ENCODE measurements around the gene TLE4.

Gene TLE4

DNA sequence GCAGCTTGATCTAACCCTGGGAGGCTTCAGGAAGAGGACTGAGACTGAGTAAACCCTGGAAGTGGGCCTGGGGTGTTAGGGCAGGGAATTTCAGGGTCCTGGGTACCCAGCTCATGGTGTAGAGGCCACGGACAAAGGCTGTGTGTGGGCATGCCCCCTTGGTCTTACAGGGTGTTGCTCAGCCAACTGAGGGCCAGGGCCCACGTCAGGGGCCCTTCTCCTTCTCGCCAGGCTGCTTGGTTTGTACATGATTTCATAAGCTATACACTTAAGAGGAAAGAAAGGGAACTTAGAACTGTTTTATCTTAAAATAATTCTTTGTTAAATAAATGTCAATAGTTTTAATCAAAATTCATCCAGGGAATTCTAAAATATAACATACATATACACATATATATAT is 95.4 kb downstream of the TLE4 start:
- no peak for FAIRE-seq

- no peak for FAIRE-seq
Observed at GRCh38 chr9:79667817-79668436, 96.2 kb downstream of the TLE4 start.

DNA sequence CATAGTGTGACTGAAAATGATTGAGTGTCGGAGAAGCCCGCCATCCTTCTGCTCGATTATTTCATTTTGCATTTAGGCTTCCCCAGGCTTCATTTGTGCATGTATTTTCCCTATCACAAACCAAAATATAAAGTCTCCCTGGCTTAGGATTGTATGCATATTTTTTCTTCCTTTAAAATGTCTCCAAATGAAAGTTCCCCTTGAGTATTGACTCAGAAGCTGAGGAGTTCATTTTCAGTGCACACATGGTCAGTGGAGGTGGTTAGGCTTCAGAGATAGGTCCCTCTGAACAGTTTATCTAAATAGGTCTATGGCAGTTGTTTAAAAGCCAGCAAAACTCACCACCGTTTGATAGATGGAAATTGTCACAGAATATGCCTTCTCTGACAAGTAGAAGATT is 97.2 kb downstream of the TLE4 start:
- no peak for FAIRE-seq

- no peak for FAIRE-seq
Observed at GRCh38 chr9:79670269-79670961, 98.7 kb downstream of the TLE4 start.

GRCh38 chr9:79671558-79671957 is 99.8 kb downstream of the TLE4 start:
- no peak for FAIRE-seq

- no peak for FAIRE-seq
Observed at GRCh38 chr9:79672236-79672635, 100.5 kb downstream of the TLE4 start.

DNA sequence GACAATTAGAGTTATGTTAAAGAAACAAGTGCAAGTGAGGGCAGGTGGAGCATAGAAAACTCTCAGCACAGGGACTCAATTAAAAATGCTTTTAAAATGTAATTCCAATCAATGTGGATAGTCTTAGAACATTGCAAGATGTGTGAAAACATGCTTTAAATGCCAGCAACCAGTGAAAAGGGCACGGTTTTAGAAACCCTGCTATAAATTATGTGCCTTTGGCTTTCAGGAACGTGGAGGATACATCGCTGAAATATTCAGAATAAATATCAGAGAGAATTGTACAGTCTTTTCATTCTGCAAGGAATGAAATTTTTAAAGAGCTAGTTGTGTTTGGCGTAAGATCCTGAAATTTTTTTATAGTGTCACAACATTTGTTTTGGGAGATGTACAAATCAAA is 101.1 kb downstream of the TLE4 start:
- peak; percentile 40 for FAIRE-seq

GRCh38 chr9:79673614-79674013 is 101.8 kb downstream of the TLE4 start:
- no peak for FAIRE-seq

- no peak for FAIRE-seq
Observed at GRCh38 chr9:79674052-79674777, 102.5 kb downstream of the TLE4 start.

DNA sequence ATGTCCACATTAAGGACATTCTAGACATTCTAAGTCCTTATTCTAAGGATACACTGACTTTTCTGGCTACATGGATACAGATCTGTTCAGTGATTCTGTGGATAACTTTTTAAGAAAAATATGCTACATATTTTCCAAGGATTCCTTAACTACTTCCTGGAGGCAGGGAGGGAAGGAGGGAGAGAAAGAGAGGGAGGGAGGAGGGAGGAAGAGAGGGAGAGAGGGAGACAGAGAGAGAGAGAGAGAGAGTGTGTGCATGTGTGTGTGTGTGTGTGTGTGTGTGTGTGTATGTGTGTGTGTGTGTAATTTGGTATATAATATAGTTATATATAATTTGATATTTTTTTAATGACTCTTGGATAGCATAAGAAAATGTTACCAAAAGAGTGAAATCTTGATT is 109.8 kb downstream of the TLE4 start:
- FAIRE-seq: no peak

DNA sequence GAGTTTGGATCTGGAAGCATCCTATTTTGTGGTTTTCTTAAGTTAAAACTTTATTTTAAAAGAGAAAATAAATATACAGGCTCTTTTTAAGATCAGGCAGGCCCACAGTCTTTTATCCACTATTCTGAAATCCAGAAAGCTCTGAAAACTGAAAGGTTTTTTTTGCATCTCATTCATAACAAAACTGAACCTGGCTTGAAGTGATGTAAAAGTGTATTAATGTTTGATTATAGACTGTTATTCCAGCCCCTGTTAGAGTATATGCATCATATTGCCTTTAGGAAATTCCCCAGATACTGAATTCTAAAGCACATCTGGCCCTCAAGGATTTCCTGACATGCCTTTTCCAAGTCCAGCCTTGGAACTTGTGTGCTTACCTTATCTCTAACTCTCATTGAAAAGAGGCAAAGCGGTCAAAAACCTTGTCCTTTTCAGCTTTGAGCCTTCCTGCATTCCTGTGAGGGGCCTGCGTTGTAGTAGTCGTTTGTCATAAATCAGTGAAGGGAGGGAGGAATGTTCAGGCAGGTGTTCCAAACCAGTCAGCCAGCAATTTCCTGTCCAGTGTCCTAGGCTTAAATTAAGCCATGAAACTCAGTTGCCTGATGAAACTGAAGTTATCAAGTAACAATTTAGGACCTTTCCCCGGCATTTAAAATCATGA is 110.4 kb downstream of the TLE4 start:
- no peak for FAIRE-seq

- no peak for FAIRE-seq
Observed at GRCh38 chr9:79684059-79684458, 112.3 kb downstream of the TLE4 start.

DNA sequence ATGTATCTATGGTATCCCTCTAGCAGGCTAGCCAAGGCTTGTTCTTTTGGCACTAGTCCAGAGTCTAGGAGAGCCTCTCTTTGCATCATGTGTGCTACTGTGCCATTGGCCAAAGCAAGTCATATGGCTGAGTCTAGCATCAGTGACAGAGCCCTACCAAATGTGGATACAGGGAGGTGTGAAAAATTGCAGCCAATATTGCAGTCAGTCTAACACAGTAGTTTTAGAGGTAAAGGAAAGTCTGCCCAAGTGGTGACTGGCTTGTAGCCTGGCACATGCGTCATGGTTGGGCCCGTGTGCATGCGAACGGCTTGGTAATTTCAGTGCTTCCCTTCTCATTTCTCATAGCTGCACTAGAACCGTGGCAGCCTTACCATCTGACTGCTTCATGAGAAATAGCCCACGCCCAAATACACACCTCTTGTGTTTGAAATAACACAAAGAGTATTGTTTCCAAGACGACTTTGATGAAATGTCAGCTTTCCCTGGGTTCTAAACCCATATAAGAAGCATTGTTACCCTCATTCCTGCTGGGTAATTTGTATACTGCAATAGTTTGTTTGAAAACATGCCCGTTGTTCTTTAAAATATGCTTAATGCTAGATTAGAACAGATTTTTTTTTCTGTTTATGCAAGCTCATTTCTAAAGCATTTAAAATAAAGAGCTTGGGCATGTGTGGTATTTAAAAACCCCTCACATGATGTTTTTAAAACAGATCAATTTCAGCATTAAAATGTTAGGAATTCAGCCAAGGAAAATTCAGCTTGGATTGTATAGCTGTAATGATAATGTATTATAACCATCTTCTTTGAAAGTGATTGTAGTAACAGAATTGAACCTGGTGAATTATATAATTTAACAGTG is 113.2 kb downstream of the TLE4 start:
- FAIRE-seq: no peak

GRCh38 chr9:79685577-79685976 is 113.8 kb downstream of the TLE4 start:
- FAIRE-seq: peak; percentile 60

DNA sequence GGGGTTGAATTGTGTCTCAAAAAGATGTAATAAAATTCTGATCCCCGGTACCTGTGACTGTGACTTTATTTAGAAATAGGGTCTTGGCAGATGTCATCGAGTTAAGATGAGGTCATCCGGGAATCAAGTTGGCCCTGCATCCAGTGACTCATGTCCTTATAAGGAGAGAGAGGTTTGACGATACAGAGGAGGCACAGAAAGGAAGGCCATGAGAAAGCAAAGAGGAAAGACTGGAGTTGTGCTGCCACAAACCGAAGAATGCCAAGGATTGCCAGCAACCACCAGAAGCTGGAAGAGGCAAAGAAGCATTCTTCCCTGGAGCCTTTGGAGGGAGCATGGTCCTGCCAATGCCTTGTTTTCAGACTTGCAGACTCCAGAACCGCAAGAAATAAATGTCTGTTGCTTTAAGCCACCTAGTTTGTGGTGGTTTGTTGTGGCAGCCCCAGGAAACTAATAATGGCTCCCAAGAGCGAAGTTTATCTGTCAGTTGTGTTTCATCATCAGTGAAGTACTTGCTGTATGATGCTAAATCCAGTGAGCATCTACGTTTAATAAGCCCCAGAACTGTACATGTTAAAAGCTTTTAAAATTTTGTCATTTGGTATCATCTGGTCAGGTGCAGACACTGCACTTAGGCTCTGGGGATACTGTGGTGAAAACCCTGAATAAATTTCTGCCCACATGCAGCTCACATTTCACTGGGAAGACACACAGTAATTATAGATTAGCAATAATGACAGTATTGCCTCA is 114.8 kb downstream of the TLE4 start:
- no peak for FAIRE-seq

- FAIRE-seq: no peak
Observed at GRCh38 chr9:79687131-79687447, 115.3 kb downstream of the TLE4 start.

- no peak for FAIRE-seq
Observed at GRCh38 chr9:79688363-79688762, 116.6 kb downstream of the TLE4 start.

- no peak for FAIRE-seq
Observed at GRCh38 chr9:79689576-79689975, 117.8 kb downstream of the TLE4 start.

GRCh38 chr9:79691496-79691895 is 119.7 kb downstream of the TLE4 start:
- no peak for FAIRE-seq

GRCh38 chr9:79692857-79693571 is 121.2 kb downstream of the TLE4 start:
- FAIRE-seq: no peak

GRCh38 chr9:79693750-79694149 is 122.0 kb downstream of the TLE4 start:
- no peak for FAIRE-seq

Measured in G401.6 (cell line).